Stimulated activated CD4-positive, alpha-beta T cell treated with anti-CD3 and anti-CD28 coated beads, TNF-alpha, amount 100 ng/mL, for 1 hour (primary cell): ENCODE results near the gene B4GALT3.

ENCODE experiments used
- DNase-seq, 3 donors: peaks; one replicate each; pipeline ENCODE4 v3.0.0-alpha.2; 2020; ENCODE audit warnings: low read depth in 3 of 3, low spot score in 1 of 3

Gene B4GALT3

GRCh38 chr1:161163793-161164192 lies 13.5 kb downstream of the B4GALT3 start:
- DNase-seq = no peak

DNA sequence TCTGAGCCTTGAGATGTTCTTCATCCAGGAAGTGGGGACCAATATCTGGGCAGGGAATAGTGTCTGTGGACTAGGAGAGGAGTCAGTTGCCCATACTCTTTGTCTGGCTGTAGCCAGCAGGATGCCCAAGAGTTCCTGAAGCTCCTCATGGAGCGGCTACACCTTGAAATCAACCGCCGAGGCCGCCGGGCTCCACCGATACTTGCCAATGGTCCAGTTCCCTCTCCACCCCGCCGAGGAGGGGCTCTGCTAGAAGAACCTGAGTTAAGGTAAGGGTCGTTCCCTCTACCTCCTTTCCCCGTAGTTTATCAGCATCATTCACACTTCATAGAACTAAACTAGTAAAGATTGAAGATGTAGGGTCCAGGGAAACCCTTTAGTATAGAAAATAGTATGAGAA lies 14.5 kb downstream of the B4GALT3 start:
- no peak for DNase-seq

DNA sequence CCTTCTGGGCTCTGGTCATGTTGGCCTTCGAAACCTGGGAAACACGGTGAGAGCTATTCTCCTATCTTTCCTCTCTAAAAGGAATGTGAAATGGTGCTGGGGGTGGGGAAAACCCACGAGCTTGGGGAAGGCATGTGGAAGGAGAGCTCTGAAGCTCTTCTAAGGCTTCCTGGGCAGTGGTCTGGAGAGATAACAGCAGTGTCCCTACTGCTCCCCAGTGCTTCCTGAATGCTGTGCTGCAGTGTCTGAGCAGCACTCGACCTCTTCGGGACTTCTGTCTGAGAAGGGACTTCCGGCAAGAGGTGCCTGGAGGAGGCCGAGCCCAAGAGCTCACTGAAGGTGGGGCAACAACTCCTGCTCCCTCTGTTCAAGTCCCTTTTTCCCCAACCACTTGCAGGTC lies 15.3 kb downstream of the B4GALT3 start:
- no peak for DNase-seq

DNA sequence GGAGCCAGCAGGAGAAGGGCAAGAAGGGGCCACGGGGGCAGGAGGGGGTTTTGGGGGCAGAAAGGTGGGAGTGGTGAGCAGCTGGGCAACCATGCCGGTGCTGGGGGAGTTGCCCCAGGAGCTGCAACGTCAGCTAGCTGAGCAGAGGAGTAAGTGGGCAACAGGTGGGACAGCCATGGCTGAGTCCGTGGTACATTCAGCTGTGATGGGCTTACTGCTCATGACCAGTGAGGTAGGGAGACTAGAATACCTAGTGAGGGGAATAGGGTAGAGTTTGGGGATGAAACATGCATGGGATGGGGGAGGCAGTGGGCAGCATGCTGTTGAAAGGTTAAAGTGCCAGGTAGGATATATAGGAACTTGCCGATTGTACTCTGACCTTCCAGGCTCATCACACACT lies 15.7 kb downstream of the B4GALT3 start:
- DNase-seq = no peak

- no peak for DNase-seq
Measured at GRCh38 chr1:161160671-161161145, 16.6 kb downstream of the B4GALT3 start.

GRCh38 chr1:161159913-161160243 lies 17.4 kb downstream of the B4GALT3 start:
- no peak for DNase-seq

- DNase-seq = peak; percentile 77 to 84 (median 83)
Measured at GRCh38 chr1:161159087-161159912, 18.0 kb downstream of the B4GALT3 start, which contains the start of gene USP21. USP21 (plus strand) TSS chr1:161159500; CDS start chr1:161160641, 1,141 bp downstream.

DNA sequence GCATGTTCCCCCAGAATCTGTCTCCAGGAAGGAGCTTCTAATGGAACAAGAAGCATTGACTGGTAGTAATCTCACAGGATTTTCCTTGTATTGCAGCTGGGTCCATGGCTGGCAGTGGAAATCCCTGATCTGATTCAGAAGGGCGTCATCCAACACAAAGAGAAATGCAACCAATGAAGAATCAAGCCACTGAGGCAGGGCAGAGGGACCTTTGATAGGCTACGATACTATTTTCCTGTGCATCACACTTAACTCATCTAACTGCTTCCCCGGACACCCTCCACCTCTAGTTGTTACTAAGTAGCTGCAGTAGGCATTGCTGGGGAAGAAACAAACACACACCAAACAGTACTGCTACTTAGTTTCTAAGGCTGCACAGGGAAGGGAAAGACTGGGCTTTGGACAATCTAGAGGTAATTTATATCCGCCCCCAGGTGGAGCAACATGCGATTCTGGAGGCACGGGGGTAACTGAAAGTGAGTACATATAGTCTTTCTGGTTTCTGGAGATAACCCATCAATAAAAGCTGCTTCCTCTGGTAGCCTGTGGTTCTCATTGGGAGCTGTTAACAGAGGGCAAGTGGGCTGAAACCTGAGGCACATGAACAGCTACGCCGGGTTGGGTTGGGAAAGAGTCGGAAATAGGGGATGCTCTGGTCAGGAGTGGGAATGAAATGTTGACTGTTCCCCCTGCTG lies 18.8 kb downstream of the B4GALT3 start:
- DNase-seq = no peak

DNA sequence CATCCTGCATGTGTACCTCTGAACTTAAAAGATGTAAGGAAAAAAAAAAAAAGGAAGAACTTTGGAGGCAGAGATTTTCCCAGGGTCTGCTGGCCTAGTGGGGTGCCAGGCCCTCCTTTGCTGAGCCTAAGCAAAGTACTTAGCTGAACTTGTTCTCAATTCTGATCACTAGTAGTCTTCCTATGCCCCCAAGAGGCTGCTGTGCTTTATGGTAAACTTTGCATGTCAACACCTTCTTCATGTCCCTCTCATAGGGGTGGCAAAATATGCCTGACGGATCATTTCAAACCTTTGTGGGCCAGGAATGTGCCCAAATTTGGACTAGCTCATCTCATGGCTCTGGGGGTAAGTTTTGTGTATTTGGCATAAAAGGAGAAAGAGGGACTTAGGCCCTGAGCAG lies 19.4 kb downstream of the B4GALT3 start:
- no peak for DNase-seq

- DNase-seq = peak; percentile 55 to 58 (median 58)
Measured at GRCh38 chr1:161153682-161154337, 23.5 kb downstream of the B4GALT3 start, which contains the start of gene UFC1. UFC1 (plus strand) TSS chr1:161153978; CDS start chr1:161153998, 20 bp downstream.

DNA sequence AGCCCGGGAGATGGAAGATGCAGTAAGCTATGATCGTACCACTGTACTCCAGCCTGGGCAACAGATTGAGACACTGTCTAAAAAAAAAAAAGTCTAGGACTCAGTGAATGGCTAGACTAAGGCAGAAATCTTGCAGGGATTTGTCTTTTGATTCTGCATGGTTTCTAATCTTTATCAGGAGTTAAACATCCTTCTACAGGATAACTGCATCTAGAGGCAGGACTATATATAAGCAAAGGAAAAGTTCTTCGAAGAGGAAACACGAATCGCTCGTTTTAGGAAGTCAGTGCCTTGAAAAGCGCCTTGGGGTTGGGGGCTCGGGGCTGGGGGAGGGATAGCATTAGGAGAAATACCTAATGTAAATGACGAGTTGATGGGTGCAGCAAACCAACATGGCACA lies 24.1 kb downstream of the B4GALT3 start:
- DNase-seq = no peak

DNA sequence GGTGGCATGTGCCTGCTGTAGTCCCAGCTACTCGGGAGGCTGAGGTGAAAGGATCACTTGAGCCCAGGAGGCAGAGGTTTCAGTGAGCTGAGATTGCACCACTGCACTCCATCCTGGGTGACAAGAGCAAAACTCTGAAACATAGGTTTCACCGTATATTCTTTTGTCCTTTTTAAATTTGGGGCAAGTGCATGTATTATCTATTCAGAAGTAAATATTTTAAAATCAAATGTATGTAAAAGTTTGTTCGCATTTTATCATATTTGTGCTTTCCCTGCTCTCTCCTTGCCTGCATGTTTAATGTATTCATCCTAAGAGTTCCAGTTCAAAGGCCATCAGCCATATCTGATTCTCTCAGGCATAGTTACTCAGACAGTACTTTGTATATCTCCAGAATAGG lies 31.5 kb downstream of the B4GALT3 start:
- DNase-seq = no peak

DNA sequence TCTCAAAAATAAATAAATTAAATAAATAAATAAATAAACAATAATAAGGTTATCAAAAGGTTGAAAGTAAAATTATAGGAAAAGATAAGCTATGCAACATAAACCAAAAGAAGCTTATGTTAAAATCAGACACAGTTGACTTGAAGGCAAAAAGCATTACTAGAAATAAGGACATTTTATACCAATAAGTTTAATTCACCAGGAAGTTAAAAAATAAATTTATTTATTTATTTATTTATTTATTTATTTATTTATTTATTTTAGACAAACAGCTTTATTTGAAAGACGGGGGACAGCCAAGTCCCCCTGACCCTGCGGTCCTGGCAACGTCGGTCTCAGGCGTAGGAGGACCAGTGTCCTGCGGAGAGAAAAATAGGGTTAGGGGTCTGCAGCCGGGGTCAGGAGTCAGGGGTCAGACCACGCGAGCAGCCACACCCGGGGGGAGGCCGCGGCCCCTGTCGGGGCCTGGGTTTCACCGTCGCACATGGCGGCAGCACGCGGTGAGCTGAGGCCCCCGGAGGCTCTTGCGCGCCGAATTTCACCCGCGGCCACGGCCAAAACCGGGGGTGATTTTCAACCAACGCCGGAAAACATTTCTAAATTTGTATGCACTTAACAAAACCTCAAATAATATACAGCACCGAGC lies 36.4 kb downstream of the B4GALT3 start:
- no peak for DNase-seq

GRCh38 chr1:161139766-161140165 lies 37.5 kb downstream of the B4GALT3 start:
- DNase-seq = no peak

- DNase-seq = no peak
Measured at GRCh38 chr1:161138431-161138830, 38.9 kb downstream of the B4GALT3 start.

GRCh38 chr1:161137881-161138280 lies 39.4 kb downstream of the B4GALT3 start:
- no peak for DNase-seq

DNA sequence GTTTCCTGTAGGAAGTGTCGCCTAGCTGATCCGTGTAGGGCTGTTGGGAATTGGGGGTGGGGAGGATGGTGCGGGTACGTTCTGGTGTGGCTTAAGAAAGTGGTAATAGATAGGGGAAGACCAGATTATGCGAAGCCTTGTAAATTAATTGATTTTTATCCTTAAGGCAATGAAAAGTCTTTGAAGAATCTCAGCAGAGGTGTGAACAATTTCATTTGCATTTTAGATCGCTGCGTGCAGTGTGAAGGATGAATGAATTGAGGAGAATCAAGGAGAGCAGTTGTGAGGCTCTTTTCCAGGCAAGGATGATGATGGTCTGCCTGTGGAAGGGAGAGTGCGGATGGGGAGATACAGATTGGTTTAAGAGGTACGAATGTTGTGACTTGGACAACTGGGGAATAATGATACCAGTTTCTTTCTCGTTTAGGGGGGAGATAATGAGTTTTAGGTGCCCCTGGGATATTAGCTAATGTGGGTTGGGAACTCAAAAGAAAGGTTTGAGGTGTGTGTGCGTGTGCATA lies 44.0 kb downstream of the B4GALT3 start:
- DNase-seq = no peak

- peak; percentile 78 to 83 (median 81) for DNase-seq
Measured at GRCh38 chr1:161132410-161133219, 44.7 kb downstream of the B4GALT3 start, which contains the start of gene DEDD. DEDD (minus strand) TSS chr1:161132667; CDS start chr1:161124462, 8,205 bp downstream.

GRCh38 chr1:161131523-161132409 lies 45.5 kb downstream of the B4GALT3 start:
- no peak for DNase-seq
